HCT116 (cell line): ENCODE results near the gene SEMA4D. TPM values are rescaled to one million over a fixed set of nuclear protein-coding genes. Genes with fewer than 3 reads are reported as not detected.

Experiments
- ATAC-seq: fragments of 200-7000 bp; cut with Tn5 transposase; 2 replicates; pipeline ENCODE4 v1.9.1; 2020; ENCODE audit warnings: mild to moderate bottlenecking, moderate library complexity
- BruUV-seq: library from RNA; stranded (reverse); fragments of 400-500 nt; replicated peaks from 2 replicates; lab custom pipeline; 2021; lab: Mats Ljungman, UMichigan
- CTCF ChIA-PET: fragments of 300-600 bp; sonication (Branson Sonifier 250); formaldehyde crosslinking; loops from one replicate; lab custom pipeline; 2021; ENCODE audit warnings: antibody characterized with exemption; lab: Charles Lee
- POLR2A ChIA-PET: fragments of 300-600, 350-600 bp; sonication (Branson Sonifier 250); formaldehyde crosslinking; loops from one replicate; lab custom pipeline; 2021; ENCODE audit warnings: antibody characterized with exemption; lab: Charles Lee
- RAD21 ChIA-PET, 2 experiments: fragments of 300-600 bp; sonication (Branson Sonifier 250); formaldehyde crosslinking; loops; one replicate each; lab custom pipeline; 2023; ENCODE audit warnings: low total read pairs in 2 of 2; ENCODE audit not compliant: uncharacterized antibody in 2 of 2, unreplicated experiment in 2 of 2, low non-redundant PET in 1 of 2; lab: Charles Lee
- DNase-seq: peaks from one replicate; pipeline ENCODE4 v3.0.0-alpha.2; 2010; ENCODE audit warnings: low read depth, low spot score
- H2AFZ ChIP-seq: fragments of 200-600 bp; shearing (Covaris generic), sonication (generic); 2 replicates; pipeline ENCODE4 v1.6.1; 2017; ENCODE audit warnings: low read depth, mixed run types, mixed read lengths, antibody characterized with exemption, low read length; ENCODE audit not compliant: poor library complexity, severe bottlenecking
- H3K27ac ChIP-seq: 2 replicates; pipeline ENCODE4 v1.5.1; 2012; ENCODE audit warnings: low read depth, low read length
- H3K27me3 ChIP-seq: fragments of 200-600 bp; sonication (generic); 2 replicates; pipeline ENCODE4 v1.6.1; 2016; ENCODE audit warnings: mixed run types, low read length, mixed read lengths; ENCODE audit not compliant: insufficient read depth
- H3K36me3 ChIP-seq, 2 experiments: fragments of 200-500 bp in 1 of 2; fragments of 200-600 bp in 1 of 2; sonication (Bioruptor generic) in 1 of 2; sonication (generic) in 1 of 2; 2 replicates each; pipeline versions ENCODE4 v1.5.1 to v1.6.1; 2014 to 2016; ENCODE audit warnings: low read length in 2 of 2, inconsistent platforms in 1 of 2, mixed read lengths in 1 of 2, mixed run types in 1 of 2; ENCODE audit not compliant: insufficient read depth in 2 of 2, control insufficient read depth in 1 of 2
- H3K4me1 ChIP-seq, 2 experiments: fragments of 200-600 bp in 1 of 2; sonication (generic) in 1 of 2; 2 replicates each; pipeline versions ENCODE4 v1.5.1 to v1.6.1; 2012 to 2017; ENCODE audit warnings: low read length in 2 of 2, inconsistent platforms in 1 of 2, mild to moderate bottlenecking in 1 of 2, mixed read lengths in 1 of 2, mixed run types in 1 of 2, moderate library complexity in 1 of 2; ENCODE audit not compliant: insufficient read depth in 2 of 2, control insufficient read depth in 1 of 2
- H3K4me2 ChIP-seq: fragments of 200-600 bp; sonication (generic); 2 replicates; pipeline ENCODE4 v1.6.1; 2017; ENCODE audit warnings: mixed run types, low read length, mixed read lengths
- H3K4me3 ChIP-seq, 2 experiments: fragments of 200-600 bp in 1 of 2; sonication (generic) in 1 of 2; replicated peaks in 1 of 2; 2 replicates each; pipeline ENCODE4 v1.5.1; 2011 to 2016; ENCODE audit warnings: low read length in 2 of 2, control low read depth in 1 of 2, low read depth in 1 of 2, mild to moderate bottlenecking in 1 of 2, mixed read lengths in 1 of 2, mixed run types in 1 of 2
- H3K79me2 ChIP-seq: fragments of 200-600 bp; sonication (generic); 2 replicates; pipeline ENCODE4 v1.6.1; 2017; ENCODE audit warnings: mild to moderate bottlenecking, mixed run types, low read length, moderate library complexity, mixed read lengths; ENCODE audit not compliant: insufficient read depth
- H3K9ac ChIP-seq: fragments of 200-600 bp; sonication (generic); 2 replicates; pipeline ENCODE4 v1.6.1; 2016; ENCODE audit warnings: low read length, mixed read lengths
- H3K9me2 ChIP-seq: fragments of 200-600 bp; sonication (generic), shearing (Covaris generic); 2 replicates; pipeline ENCODE4 v1.6.1; 2017; ENCODE audit warnings: mixed run types, mild to moderate bottlenecking, moderate library complexity; ENCODE audit not compliant: insufficient read depth
- H3K9me3 ChIP-seq, 2 experiments: fragments of 200-500 bp in 1 of 2; fragments of 200-600 bp in 1 of 2; sonication (Bioruptor generic) in 1 of 2; sonication (generic) in 1 of 2; 2 replicates each; pipeline ENCODE4 v1.6.1; 2014 to 2017; ENCODE audit warnings: low read length in 2 of 2, mixed read lengths in 2 of 2, inconsistent platforms in 1 of 2, low read depth in 1 of 2, mild to moderate bottlenecking in 1 of 2, mixed run types in 1 of 2, moderate library complexity in 1 of 2; ENCODE audit not compliant: control insufficient read depth in 1 of 2, insufficient read depth in 1 of 2
- H4K20me1 ChIP-seq: fragments of 200-600 bp; sonication (generic), shearing (Covaris generic); 2 replicates; pipeline ENCODE4 v1.6.1; 2017; ENCODE audit warnings: mixed run types, mild to moderate bottlenecking, moderate library complexity; ENCODE audit not compliant: insufficient read depth
- EZH2 ChIP-seq: fragments of 200-600 bp; sonication (generic); IDR thresholded peaks from 2 replicates; pipeline ENCODE4 v1.6.1; 2017; ENCODE audit warnings: antibody characterized with exemption, mixed run types
- EZH2phosphoT487 ChIP-seq: fragments of 200-600 bp; IDR thresholded peaks from 2 replicates; pipeline ENCODE4 v1.6.1; 2018; ENCODE audit warnings: antibody characterized with exemption, borderline replicate concordance
- FOSL1 ChIP-seq: IDR thresholded peaks from 2 replicates; pipeline ENCODE4 v1.6.1; 2012; ENCODE audit warnings: low read depth
- JUND ChIP-seq: IDR thresholded peaks from 2 replicates; pipeline ENCODE4 v1.6.1; 2012
- SIN3A ChIP-seq: IDR thresholded peaks from 2 replicates; pipeline ENCODE4 v1.6.1; 2012; ENCODE audit warnings: low read depth
- SP1 ChIP-seq: IDR thresholded peaks from 2 replicates; pipeline ENCODE4 v1.6.1; 2012; ENCODE audit warnings: low read depth
- SRF ChIP-seq: IDR thresholded peaks from 2 replicates; pipeline ENCODE4 v1.6.1; 2012; ENCODE audit warnings: low read depth
- TCF7L2 ChIP-seq: IDR thresholded peaks from 2 replicates; pipeline ENCODE4 v1.7.0; 2011; ENCODE audit warnings: borderline replicate concordance, inconsistent platforms; ENCODE audit not compliant: insufficient read depth, insufficient read length; ENCODE audit errors: extremely low read depth
- YY1 ChIP-seq: IDR thresholded peaks from 2 replicates; pipeline ENCODE4 v1.6.1; 2011; ENCODE audit warnings: low read length, low read depth, moderate library complexity, mild to moderate bottlenecking; ENCODE audit not compliant: insufficient replicate concordance; ENCODE audit errors: extremely low read depth
- ZFX ChIP-seq: fragments of 450-650 bp; IDR thresholded peaks from 2 replicates; pipeline ENCODE4 v1.6.1; 2017
- intact Hi-C: fragments of 100-400 bp; cut with micrococcal nuclease; formaldehyde crosslinking; loops from 2 replicates; pipeline ENCODE4 v1.10.0; 2022
- total RNA-seq: library from RNA; stranded (reverse); gene quantifications from one replicate; pipeline ENCODE4 v1.2.1, GENCODE V29; 2021; ENCODE audit not compliant: unreplicated experiment
- TF ChIP-seq, protein P1 (sequence below): IDR thresholded peaks from 2 replicates; pipeline ENCODE4 v1.6.1; 2011; ENCODE audit warnings: mild to moderate bottlenecking, low read length, moderate library complexity; ENCODE audit not compliant: insufficient replicate concordance; ENCODE audit errors: extremely low read depth
- TF ChIP-seq, protein P2 (sequence below), 3 experiments: fragments of 200-600 bp in 1 of 3; sonication (generic) in 1 of 3; IDR thresholded peaks in 2 of 3; conservative IDR thresholded peaks in 1 of 3; 2 replicates each; pipeline ENCODE4 v1.5.1; 2012 to 2017; ENCODE audit warnings: low read depth in 2 of 3, low read length in 2 of 3, antibody characterized with exemption in 1 of 3, borderline replicate concordance in 1 of 3, control low read depth in 1 of 3, mild to moderate bottlenecking in 1 of 3, mixed read lengths in 1 of 3, mixed run types in 1 of 3, moderate library complexity in 1 of 3; ENCODE audit not compliant: insufficient read depth in 1 of 3
- TF ChIP-seq, protein P3 (sequence below): IDR thresholded peaks from 2 replicates; pipeline ENCODE4 v1.6.1; 2012
- TF ChIP-seq, protein P4 (sequence below): IDR thresholded peaks from 2 replicates; pipeline ENCODE4 v1.6.1; 2012

The SEMA4D gene
- total RNA-seq, 1 experiment from 2014 or later: 32.0 TPM

DNA sequence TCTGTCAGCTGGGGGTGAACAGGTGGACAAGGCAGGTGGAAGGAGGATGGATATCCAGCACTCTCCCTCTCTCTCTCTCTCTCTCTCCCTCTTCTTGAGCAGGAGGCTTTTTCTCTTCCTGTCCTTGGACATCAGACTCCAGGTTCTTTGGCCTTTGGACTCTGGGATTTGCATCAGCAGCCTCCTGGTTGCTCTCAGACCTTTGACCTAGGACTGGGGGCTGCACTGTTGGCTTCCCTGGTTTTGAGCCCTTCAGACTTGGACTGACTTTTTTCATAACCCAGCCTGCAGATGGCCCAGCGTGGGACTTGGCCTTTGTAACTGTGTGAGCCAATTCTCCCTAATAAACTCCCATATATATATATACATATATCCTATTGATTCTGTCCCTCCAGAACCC is 35.0 kb upstream of the SEMA4D start:
- DNase-seq: no peak
- TF ChIP-seq SIN3A (no peak), SRF (no peak), YY1 (no peak), JUND (no peak), TCF7L2 (no peak), EZH2phosphoT487 (no peak), SP1 (no peak), ZFX (no peak), FOSL1 (no peak), EZH2 (no peak)
- TF ChIP-seq, protein P1, sequence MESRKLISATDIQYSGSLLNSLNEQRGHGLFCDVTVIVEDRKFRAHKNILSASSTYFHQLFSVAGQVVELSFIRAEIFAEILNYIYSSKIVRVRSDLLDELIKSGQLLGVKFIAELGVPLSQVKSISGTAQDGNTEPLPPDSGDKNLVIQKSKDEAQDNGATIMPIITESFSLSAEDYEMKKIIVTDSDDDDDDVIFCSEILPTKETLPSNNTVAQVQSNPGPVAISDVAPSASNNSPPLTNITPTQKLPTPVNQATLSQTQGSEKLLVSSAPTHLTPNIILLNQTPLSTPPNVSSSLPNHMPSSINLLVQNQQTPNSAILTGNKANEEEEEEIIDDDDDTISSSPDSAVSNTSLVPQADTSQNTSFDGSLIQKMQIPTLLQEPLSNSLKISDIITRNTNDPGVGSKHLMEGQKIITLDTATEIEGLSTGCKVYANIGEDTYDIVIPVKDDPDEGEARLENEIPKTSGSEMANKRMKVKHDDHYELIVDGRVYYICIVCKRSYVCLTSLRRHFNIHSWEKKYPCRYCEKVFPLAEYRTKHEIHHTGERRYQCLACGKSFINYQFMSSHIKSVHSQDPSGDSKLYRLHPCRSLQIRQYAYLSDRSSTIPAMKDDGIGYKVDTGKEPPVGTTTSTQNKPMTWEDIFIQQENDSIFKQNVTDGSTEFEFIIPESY: no peak
- TF ChIP-seq, protein P2, sequence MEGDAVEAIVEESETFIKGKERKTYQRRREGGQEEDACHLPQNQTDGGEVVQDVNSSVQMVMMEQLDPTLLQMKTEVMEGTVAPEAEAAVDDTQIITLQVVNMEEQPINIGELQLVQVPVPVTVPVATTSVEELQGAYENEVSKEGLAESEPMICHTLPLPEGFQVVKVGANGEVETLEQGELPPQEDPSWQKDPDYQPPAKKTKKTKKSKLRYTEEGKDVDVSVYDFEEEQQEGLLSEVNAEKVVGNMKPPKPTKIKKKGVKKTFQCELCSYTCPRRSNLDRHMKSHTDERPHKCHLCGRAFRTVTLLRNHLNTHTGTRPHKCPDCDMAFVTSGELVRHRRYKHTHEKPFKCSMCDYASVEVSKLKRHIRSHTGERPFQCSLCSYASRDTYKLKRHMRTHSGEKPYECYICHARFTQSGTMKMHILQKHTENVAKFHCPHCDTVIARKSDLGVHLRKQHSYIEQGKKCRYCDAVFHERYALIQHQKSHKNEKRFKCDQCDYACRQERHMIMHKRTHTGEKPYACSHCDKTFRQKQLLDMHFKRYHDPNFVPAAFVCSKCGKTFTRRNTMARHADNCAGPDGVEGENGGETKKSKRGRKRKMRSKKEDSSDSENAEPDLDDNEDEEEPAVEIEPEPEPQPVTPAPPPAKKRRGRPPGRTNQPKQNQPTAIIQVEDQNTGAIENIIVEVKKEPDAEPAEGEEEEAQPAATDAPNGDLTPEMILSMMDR (IDR thresholded peaks at IDR 0.05 in 2 of 3, conservative IDR thresholded peaks at IDR 0.05 in 1 of 3; ENCODE audit: borderline replicate concordance in 1 of 3, insufficient read depth in 1 of 3, low read depth in 2 of 3, low read length in 2 of 3): no peak
- TF ChIP-seq, protein P3, sequence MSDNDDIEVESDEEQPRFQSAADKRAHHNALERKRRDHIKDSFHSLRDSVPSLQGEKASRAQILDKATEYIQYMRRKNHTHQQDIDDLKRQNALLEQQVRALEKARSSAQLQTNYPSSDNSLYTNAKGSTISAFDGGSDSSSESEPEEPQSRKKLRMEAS: no peak
- TF ChIP-seq, protein P4, sequence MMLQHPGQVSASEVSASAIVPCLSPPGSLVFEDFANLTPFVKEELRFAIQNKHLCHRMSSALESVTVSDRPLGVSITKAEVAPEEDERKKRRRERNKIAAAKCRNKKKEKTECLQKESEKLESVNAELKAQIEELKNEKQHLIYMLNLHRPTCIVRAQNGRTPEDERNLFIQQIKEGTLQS: no peak
- H2AFZ ChIP-seq: no peak overlapping the region
- POLR2A ChIA-PET: no interaction called here
- no peaks in the 10 kb centered on the region for H3K9me2 ChIP-seq
- ATAC-seq: no peak
- H3K27ac ChIP-seq: no peak overlapping the region
- no peaks in the 10 kb centered on the region for H3K9me3 ChIP-seq
- RAD21 ChIA-PET: no interaction called here
- no peak overlapping the region for H3K4me3 ChIP-seq
- H3K79me2 ChIP-seq: no peaks in the 10 kb centered on the region
- no peak overlapping the region for H3K4me2 ChIP-seq
- no TSS peak for BruUV-seq
- CTCF ChIA-PET: interaction anchor here (1.3 kb wide), 1 partner anchor 16 kb away, joined by 4 read pairs; no protein-coding TSS in a partner anchor
- H3K4me1 ChIP-seq: no peaks in the 10 kb centered on the region
- H3K36me3 ChIP-seq: no peaks in the 10 kb centered on the region
- H3K27me3 ChIP-seq: no peaks in the 10 kb centered on the region
- H4K20me1 ChIP-seq: no peaks in the 10 kb centered on the region
- intact Hi-C loops: no loop called here
- no peak overlapping the region for H3K9ac ChIP-seq
